SJCRH30 (cell line): ENCODE results near the gene GNLY. TPM values are rescaled to one million over a fixed set of nuclear protein-coding genes. Genes with fewer than 3 reads are reported as not detected.
A peak's percentile ranks its signal among the peaks of the same experiment; 100 is the strongest.
"Not testable (repeated sequence)": the region's sequence is repeated elsewhere in the genome, so short reads cannot be mapped to it uniquely, and the experiment has no call there.

ENCODE experiments used
- DNase-seq, 2 experiments: peaks; one replicate each; pipeline ENCODE4 v3.0.0-alpha.2; 2015 to 2020
- H3K27ac ChIP-seq: fragments of 250-450 bp; sonication (Bioruptor Pico); 2 replicates; pipeline ENCODE4 v1.5.1; 2020; ENCODE audit warnings: mild to moderate bottlenecking, moderate library complexity
- H3K27me3 ChIP-seq: fragments of 250-450 bp; sonication (Bioruptor Pico); 2 replicates; pipeline ENCODE4 v1.5.1; 2020; ENCODE audit warnings: mild to moderate bottlenecking, moderate library complexity
- H3K36me3 ChIP-seq: fragments of 250-450 bp; sonication (Bioruptor Pico); 2 replicates; pipeline ENCODE4 v1.5.1; 2020; ENCODE audit warnings: mild to moderate bottlenecking, moderate library complexity
- H3K4me1 ChIP-seq: fragments of 250-450 bp; sonication (Bioruptor Pico); 2 replicates; pipeline ENCODE4 v1.5.1; 2020; ENCODE audit warnings: mild to moderate bottlenecking, moderate library complexity
- H3K4me3 ChIP-seq: fragments of 250-450 bp; sonication (Bioruptor Pico); 2 replicates; pipeline ENCODE4 v1.5.1; 2020; ENCODE audit warnings: mild to moderate bottlenecking, moderate library complexity
- H3K9me3 ChIP-seq: fragments of 250-450 bp; sonication (Bioruptor Pico); replicated peaks from 2 replicates; pipeline ENCODE4 v1.5.1; 2020; ENCODE audit warnings: mild to moderate bottlenecking, moderate library complexity
- total RNA-seq: library from RNA; depleted of rRNA; stranded (reverse); fragments of >200 nt; shearing (Covaris generic); gene quantifications from 2 replicates; pipeline ENCODE4 v1.2.3, GENCODE V29; 2014

GNLY gene
- total RNA-seq, 1 experiment from 2014 or later: not detected

- not testable (repeated sequence) for H3K27ac ChIP-seq, H3K36me3 ChIP-seq, H3K4me3 ChIP-seq, DNase-seq, H3K4me1 ChIP-seq, H3K9me3 ChIP-seq, H3K27me3 ChIP-seq
These were observed 33.9 kb upstream of the GNLY start for GRCh38 chr2:85660301-85660700.

GRCh38 chr2:85660725-85661124 is 33.4 kb upstream of the GNLY start:
- no peaks in the 10 kb centered on the region for H3K36me3 ChIP-seq
- H3K27ac ChIP-seq: no peak overlapping the region
- DNase-seq: no peak
- no peaks in the 10 kb centered on the region for H3K9me3 ChIP-seq
- no peaks in the 10 kb centered on the region for H3K4me1 ChIP-seq
- no peak overlapping the region for H3K4me3 ChIP-seq
- H3K27me3 ChIP-seq: no peaks in the 10 kb centered on the region

- Histone ChIP-seq H3K36me3 (no peaks in the 10 kb centered on the region), H3K4me1 (no peaks in the 10 kb centered on the region), H3K9me3 (no peaks in the 10 kb centered on the region), H3K27ac (no peak overlapping the region), H3K27me3 (no peaks in the 10 kb centered on the region), H3K4me3 (no peak overlapping the region)
- DNase-seq: no peak
These were observed 32.9 kb upstream of the GNLY start for GRCh38 chr2:85661139-85661858.

GRCh38 chr2:85662899-85663593 is 31.1 kb upstream of the GNLY start:
- DNase-seq: peak in 1 of 2 experiments; percentile 30
- Histone ChIP-seq H3K36me3 (no peaks in the 10 kb centered on the region), H3K4me1 (no peaks in the 10 kb centered on the region), H3K4me3 (no peak overlapping the region), H3K9me3 (no peaks in the 10 kb centered on the region), H3K27ac (no peak overlapping the region), H3K27me3 (no peaks in the 10 kb centered on the region)

- no peaks in the 10 kb centered on the region for H3K9me3 ChIP-seq
- no peak overlapping the region for H3K27ac ChIP-seq
- H3K4me3 ChIP-seq: no peak overlapping the region
- H3K36me3 ChIP-seq: no peaks in the 10 kb centered on the region
- no peak for DNase-seq
- no peaks in the 10 kb centered on the region for H3K27me3 ChIP-seq
- no peaks in the 10 kb centered on the region for H3K4me1 ChIP-seq
These were observed 30.3 kb upstream of the GNLY start for GRCh38 chr2:85663594-85664565.

- DNase-seq: no peak
- no peak overlapping the region for H3K4me3 ChIP-seq
These were observed 28.8 kb upstream of the GNLY start for GRCh38 chr2:85665264-85665937.

GRCh38 chr2:85666016-85666415 is 28.1 kb upstream of the GNLY start:
- DNase-seq: no peak
- no peaks in the 10 kb centered on the region for H3K27me3 ChIP-seq
- H3K4me1 ChIP-seq: no peaks in the 10 kb centered on the region

More at GRCh38 chr2:85665264-85665937, 28.8 kb upstream of the GNLY start:
- Histone ChIP-seq H3K4me1 (no peaks in the 10 kb centered on the region), H3K27me3 (no peaks in the 10 kb centered on the region), H3K9me3 (no peaks in the 10 kb centered on the region), H3K27ac (no peak overlapping the region), H3K36me3 (no peaks in the 10 kb centered on the region)

GRCh38 chr2:85666435-85667316 is 27.5 kb upstream of the GNLY start:
- no peak for DNase-seq
- no peaks in the 10 kb centered on the region for H3K36me3 ChIP-seq
- no peaks in the 10 kb centered on the region for H3K9me3 ChIP-seq
- no peaks in the 10 kb centered on the region; the same call in 1 of the 2 replicates for H3K27me3 ChIP-seq
- H3K4me3 ChIP-seq: no peak overlapping the region
- no peaks in the 10 kb centered on the region; the same call in 1 of the 2 replicates for H3K4me1 ChIP-seq
- H3K27ac ChIP-seq: no peak overlapping the region

More at GRCh38 chr2:85666016-85666415, 28.1 kb upstream of the GNLY start:
- no peaks in the 10 kb centered on the region for H3K9me3 ChIP-seq
- H3K27ac ChIP-seq: no peak overlapping the region
- no peak overlapping the region for H3K4me3 ChIP-seq
- H3K36me3 ChIP-seq: no peaks in the 10 kb centered on the region

GRCh38 chr2:85667561-85668008 is 26.6 kb upstream of the GNLY start:
- H3K27ac ChIP-seq: no peak overlapping the region
- no peaks in the 10 kb centered on the region; the same call in 1 of the 2 replicates for H3K4me1 ChIP-seq
- H3K27me3 ChIP-seq: no peaks in the 10 kb centered on the region; the same call in 1 of the 2 replicates
- H3K36me3 ChIP-seq: no peaks in the 10 kb centered on the region
- no peaks in the 10 kb centered on the region for H3K9me3 ChIP-seq
- DNase-seq: no peak
- no peak overlapping the region for H3K4me3 ChIP-seq

GRCh38 chr2:85668009-85668856 is 25.9 kb upstream of the GNLY start, which contains the start of gene SFTPB:
TSS of gene SFTPB (minus strand) at chr2:85668199. CDS start at chr2:85668183, 16 bp downstream.
- no peak for DNase-seq
- H3K4me3 ChIP-seq: no peak within 1 kb of the TSS
- no peaks in the 10 kb centered on the region; the same call in 1 of the 2 replicates for H3K4me1 ChIP-seq
- H3K9me3 ChIP-seq: no peaks in the 10 kb centered on the region
- H3K27me3 ChIP-seq: no peaks in the 10 kb centered on the region; the same call in 1 of the 2 replicates
- H3K36me3 ChIP-seq: no peaks in the 10 kb centered on the region
- H3K27ac ChIP-seq: no peak within 1 kb of the TSS

- Histone ChIP-seq H3K4me3 (no peak overlapping the region), H3K36me3 (no peaks in the 10 kb centered on the region), H3K27me3 (no peaks in the 10 kb centered on the region; the same call in 1 of the 2 replicates), H3K9me3 (no peaks in the 10 kb centered on the region), H3K4me1 (no peaks in the 10 kb centered on the region; the same call in 1 of the 2 replicates), H3K27ac (no peak overlapping the region)
- no peak for DNase-seq
These were observed 25.4 kb upstream of the GNLY start for GRCh38 chr2:85668857-85669142.

GRCh38 chr2:85669549-85669948 is 24.6 kb upstream of the GNLY start:
- no peak overlapping the region for H3K27ac ChIP-seq
- no peaks in the 10 kb centered on the region; the same call in 1 of the 2 replicates for H3K4me1 ChIP-seq
- no peaks in the 10 kb centered on the region for H3K9me3 ChIP-seq
- no peaks in the 10 kb centered on the region for H3K36me3 ChIP-seq
- no peak for DNase-seq
- H3K4me3 ChIP-seq: no peak overlapping the region
- H3K27me3 ChIP-seq: no peaks in the 10 kb centered on the region; the same call in none of the 2 replicates

- not testable (repeated sequence) for H3K4me3 ChIP-seq, H3K4me1 ChIP-seq, H3K9me3 ChIP-seq, H3K27me3 ChIP-seq, H3K27ac ChIP-seq, DNase-seq, H3K36me3 ChIP-seq
These were observed 23.7 kb upstream of the GNLY start for GRCh38 chr2:85670416-85670815.
